NCI-H446 (cell line): ENCODE data around the gene PDILT.

Source experiments
- DNase-seq, 2 experiments: peaks; one replicate each; lab custom pipeline; 2025; lab: John Stamatoyannopoulos, UW

The PDILT gene

GRCh38 chr16:20359997-20360396 lies 44.5 kb downstream of the PDILT start:
- no peak for DNase-seq

GRCh38 chr16:20355114-20355782 lies 49.3 kb downstream of the PDILT start:
- DNase-seq = no peak

GRCh38 chr16:20353379-20353778 lies 51.2 kb downstream of the PDILT start:
- no peak for DNase-seq

- DNase-seq = no peak
These were observed 51.9 kb downstream of the PDILT start, which contains the start of gene UMOD for GRCh38 chr16:20352615-20353014. TSS of gene UMOD (minus strand) at chr16:20352715. CDS start at chr16:20350737, 1,978 bp downstream.

- DNase-seq = no peak
These were observed 54.9 kb downstream of the PDILT start for GRCh38 chr16:20349615-20350014.

- no peak for DNase-seq
These were observed 56.0 kb downstream of the PDILT start for GRCh38 chr16:20348365-20349185.

GRCh38 chr16:20347666-20348364 lies 56.7 kb downstream of the PDILT start:
- DNase-seq = no peak

- no peak for DNase-seq
These were observed 59.9 kb downstream of the PDILT start for GRCh38 chr16:20344611-20345010.

GRCh38 chr16:20339744-20340143 lies 64.8 kb downstream of the PDILT start:
- no peak for DNase-seq

GRCh38 chr16:20336955-20337354 lies 67.6 kb downstream of the PDILT start:
- DNase-seq = no peak

- no peak for DNase-seq
These were observed 70.1 kb downstream of the PDILT start for GRCh38 chr16:20334396-20334795.

GRCh38 chr16:20333120-20333519 lies 71.4 kb downstream of the PDILT start:
- no peak for DNase-seq

- DNase-seq = no peak
These were observed 72.1 kb downstream of the PDILT start for GRCh38 chr16:20332411-20332810.

- DNase-seq = no peak
These were observed 72.9 kb downstream of the PDILT start for GRCh38 chr16:20331635-20332034.

GRCh38 chr16:20329392-20330138 lies 75.0 kb downstream of the PDILT start:
- DNase-seq = no peak

GRCh38 chr16:20327444-20328041 lies 77.0 kb downstream of the PDILT start, which contains the start of gene GP2:
TSS of gene GP2 (minus strand) at chr16:20327513. CDS start at chr16:20326431, 1,082 bp downstream.
- no peak for DNase-seq

- no peak for DNase-seq
These were observed 78.2 kb downstream of the PDILT start for GRCh38 chr16:20326321-20326720.

GRCh38 chr16:20325005-20325404 lies 79.5 kb downstream of the PDILT start:
- DNase-seq = no peak

- DNase-seq = no peak
These were observed 80.9 kb downstream of the PDILT start for GRCh38 chr16:20323591-20324117.

- DNase-seq = no peak
These were observed 81.8 kb downstream of the PDILT start for GRCh38 chr16:20322696-20323095.

- no peak for DNase-seq
These were observed 82.9 kb downstream of the PDILT start for GRCh38 chr16:20321671-20322070.
